NCI-H460 (cell line): ENCODE results near the gene NAV1. TPM values are rescaled to one million over a fixed set of nuclear protein-coding genes. Genes with fewer than 3 reads are reported as not detected.
A peak's percentile ranks its signal among the peaks of the same experiment; 100 is the strongest.
"Not testable (repeated sequence)": the region's sequence is repeated elsewhere in the genome, so short reads cannot be mapped to it uniquely, and the experiment has no call there.

ENCODE experiments used
- DNase-seq: peaks from one replicate; pipeline ENCODE4 v3.0.0-alpha.2; 2016; ENCODE audit warnings: low read depth; ENCODE audit errors: extremely low read depth
- total RNA-seq: library from RNA; depleted of rRNA; stranded (reverse); fragments of >200 nt; shearing (Covaris generic); gene quantifications from 2 replicates; pipeline ENCODE4 v1.2.3, GENCODE V29; 2014

NAV1 gene
- total RNA-seq, 1 experiment from 2014 or later = 0.94 TPM

DNA sequence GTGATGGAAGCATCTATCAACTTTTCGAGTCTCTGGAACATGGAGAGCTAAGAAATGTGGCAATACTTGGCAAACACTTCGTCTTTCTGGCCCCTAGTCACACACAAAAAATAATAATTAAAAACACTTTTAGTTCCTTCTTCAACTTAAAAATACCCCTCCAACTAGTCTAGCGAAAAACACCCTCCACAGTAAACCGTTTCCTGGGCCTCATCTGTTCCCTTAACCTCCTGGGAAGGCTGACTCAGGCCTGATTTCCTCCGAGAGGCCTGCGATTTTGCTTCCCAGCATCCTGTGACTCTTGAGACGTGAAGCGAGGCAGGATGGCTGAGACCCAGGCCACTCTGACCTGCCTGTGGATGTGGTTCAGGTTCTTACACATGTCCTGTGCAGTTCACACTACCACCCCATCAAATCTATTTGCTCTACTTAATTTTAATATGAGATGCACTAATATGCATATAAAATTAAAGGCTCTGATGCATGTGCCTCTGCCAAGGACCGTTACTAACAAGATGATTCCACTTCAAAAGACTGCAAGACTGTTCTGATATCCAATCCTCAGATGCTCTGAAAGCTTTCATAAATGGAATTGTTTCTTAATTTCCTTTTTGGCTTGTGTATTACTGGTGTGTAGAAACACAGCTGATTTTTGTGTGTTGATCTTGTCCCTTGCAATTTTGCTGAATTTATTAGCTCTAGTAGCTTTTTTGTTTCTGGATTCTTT, 3.5 kb downstream of the NAV1 start:
- DNase-seq = no peak

DNA sequence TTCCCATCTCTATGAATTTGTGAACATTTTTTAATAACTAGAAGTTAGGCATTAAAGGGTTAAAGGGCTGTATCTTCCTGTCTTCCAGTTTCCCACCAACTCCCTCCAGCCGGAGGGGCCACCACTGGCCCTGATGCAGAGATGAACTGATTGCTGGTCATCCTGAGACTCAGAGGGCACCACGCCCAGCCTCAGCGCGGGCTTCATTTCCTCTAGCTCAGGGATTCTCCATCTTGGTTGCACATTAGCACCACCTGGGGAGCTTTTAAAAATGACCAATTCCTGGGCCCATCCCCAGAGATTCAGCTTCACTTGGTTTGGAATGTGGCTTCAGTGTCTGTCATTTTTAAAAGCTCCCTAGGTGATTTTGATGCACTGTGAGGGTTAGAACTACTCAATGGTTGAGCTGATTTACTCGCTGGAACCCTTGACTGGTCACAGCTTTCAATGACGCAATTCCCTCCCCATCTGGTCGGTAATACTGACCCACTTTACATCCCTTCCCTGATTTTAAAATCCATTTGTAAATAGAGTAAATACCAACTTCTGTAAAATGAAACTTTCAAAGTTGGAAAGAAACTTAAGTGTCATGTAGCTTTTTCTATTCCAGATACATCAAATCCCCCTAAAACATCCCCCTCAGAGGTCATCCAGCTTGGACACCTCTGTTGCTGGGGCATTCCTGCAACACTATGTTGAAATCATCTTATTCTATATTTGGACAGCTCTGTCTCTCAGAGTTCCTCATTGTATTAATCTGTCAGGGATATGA, 5.1 kb downstream of the NAV1 start:
- no peak for DNase-seq

DNA sequence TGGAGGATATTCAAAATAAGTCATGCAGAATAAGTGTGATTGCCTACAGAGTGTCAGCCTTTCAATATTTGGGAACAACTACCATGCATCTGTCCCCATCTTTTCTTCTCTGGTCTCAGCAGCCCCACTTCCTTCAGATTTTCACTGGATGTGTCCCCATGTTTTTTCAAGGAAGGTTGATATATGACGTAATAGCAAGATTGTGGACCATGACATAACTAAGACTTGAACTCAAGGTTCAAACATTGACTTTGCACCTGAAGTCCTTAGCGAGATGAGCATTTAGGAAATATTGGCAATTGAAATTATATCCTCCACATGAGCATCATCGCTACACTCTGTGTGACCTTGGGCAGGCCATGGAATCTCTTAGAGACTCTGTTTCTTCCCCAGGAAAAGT, 5.8 kb downstream of the NAV1 start:
- no peak for DNase-seq

DNA sequence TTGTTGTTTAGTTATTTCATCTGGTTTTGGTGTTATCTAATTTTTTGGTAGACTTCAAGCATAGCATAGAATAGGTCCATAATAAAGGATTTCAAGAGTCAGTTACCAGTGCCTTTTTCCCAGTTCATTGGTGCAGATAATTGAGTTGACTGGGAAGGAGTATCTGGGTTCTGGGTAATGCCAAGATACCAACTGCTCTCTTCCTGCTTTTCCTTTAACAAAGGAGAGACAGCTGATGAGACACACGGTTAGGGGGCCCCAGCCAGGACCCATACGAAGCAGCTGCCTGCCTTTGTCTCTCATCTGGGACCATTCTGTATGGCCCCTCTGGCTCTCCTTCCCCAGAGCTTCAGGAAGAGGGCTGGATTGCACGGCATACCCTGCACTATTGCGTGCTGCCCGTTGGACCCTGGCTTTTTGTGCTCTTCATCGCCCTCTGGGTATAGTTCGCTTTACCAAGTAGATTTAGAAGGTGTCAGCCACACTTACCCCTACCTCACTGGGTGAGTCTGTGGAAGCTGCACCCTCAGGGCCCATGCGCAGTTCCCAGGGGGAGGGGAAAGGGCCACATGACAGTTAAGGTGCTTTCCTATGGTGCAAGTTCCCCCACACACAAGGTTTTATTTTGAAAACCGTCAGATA, 7.0 kb downstream of the NAV1 start:
- DNase-seq = peak; percentile 26

DNA sequence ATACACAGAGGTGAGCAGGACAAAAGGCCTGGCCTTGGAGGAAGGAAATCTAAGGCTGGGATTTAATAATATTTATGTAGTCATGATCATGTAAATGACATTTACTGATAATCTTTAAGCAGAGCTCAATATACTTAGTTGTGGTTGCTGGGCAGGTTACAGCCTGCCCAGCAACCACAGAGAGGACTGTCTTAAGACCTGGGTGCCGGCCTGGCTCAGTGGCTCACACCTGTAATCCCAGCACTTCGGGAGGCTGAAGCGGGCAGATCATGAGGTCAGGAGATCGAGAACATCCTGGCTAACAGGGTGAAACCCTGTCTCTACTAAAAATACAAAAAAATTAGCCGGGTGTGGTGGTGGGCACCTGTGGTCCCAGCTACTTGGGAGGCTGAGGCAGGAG, 10.6 kb downstream of the NAV1 start:
- not testable (repeated sequence) for DNase-seq

DNA sequence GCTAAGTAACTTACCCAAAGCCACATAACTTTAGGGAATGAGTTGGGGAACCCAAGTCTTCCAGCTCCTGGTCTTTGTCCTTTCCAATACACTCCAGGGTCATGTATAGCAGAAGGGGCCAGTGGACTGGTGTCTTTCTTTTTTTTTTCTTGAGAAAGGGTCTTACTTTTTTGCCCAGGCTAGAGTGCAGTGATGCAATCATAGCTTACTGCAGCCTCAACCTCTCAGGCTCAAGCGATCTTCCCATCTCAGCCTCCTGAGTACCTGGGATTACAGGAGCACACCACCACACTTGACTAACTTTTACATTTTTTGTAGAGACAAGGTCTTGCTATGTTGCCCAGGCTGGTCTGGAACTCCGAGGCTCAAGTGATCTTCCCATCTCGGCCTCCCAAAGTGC, 12.2 kb downstream of the NAV1 start:
- DNase-seq = no peak

DNA sequence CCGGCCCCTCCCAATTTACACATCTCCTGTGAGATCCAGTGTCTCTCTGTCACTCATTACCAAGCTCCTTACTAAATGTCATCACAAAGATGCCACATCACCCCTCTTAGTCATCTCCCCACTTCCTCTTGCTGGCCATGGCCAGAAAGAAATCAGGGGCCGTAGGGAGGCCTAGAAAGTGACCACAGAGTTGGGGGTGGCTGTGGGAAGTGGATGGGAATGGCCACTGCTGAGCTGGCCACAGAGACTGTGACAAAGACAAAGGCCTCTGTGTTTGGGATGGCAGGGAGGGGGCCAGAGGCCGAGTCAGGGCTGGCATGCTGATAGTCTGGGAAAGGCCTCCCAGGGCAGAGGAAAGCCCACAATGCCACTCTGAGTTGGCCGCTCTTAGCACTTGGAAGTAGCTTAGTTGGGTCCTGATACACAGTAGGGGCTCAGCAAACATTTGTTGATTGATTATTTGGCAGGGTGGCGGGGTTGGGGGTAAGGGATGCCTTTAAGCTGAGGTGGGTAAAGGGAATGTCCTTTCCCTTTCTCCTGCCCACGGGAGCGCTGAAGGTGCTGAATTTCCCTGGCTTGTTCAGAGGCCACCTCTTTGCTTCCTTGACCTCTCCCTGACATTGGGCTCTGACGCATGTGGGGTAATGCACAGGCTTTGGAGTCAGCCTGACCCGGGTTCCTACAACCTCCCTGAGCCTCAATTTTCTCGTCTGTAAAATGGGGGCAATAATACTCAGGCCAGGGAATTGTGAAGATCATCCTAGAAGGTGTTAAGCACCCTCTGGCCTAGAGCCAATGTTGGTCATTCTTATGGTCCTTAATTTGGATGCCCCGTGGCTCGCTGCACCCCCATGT, 13.2 kb downstream of the NAV1 start:
- peak; percentile 38 for DNase-seq

DNA sequence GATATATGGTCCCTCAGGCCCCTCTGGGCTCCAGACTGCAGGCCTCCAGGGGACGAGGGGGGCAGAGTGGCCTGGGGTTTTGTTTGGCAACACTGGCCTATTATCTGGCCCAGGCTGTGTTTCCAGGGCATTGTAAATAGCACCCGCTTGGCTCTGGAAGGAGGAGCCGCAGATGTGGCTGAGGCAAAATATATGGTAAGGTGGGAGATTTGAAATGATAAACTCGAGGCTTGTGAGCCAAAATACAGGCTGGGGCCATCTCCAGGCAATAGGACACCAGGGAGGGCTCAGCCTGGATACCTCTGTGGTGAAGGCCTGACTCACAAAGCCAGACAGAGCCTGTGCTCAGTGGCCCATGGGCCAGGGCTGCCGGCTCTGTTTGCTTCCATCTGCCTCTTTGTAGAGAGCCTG, 14.0 kb downstream of the NAV1 start:
- no peak for DNase-seq

DNA sequence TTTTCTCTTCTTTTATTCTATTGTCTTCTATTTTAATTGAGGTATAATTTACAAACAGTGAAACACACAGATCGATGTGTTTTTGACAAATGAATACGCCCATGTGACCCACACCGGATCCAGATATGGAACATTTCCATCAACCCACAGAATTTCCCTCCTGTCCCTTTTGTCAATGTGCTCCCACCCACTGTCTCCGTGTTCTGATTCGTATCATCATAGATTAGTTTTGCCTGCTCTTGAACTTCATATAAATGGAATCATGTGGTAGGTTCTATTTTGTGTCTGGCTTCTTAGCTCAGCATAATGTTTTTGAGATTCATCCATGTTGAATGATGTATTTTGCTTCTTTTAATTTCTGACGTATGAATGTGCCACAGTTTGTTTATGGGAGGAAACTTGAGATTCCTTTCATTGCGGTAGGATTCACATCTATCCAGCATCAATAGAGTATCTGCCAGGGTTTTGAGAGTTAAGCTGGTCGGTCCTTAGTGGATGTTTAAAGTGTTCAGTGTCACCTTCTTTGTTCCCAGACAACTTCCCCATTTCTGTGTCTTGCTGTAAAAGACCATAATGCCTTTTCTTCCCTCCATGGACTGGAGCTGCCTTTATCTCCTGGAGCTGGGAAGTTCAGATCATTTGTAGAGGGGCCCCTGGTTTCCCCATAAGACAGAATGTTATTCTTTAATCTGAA, 14.7 kb downstream of the NAV1 start:
- DNase-seq = no peak

DNA sequence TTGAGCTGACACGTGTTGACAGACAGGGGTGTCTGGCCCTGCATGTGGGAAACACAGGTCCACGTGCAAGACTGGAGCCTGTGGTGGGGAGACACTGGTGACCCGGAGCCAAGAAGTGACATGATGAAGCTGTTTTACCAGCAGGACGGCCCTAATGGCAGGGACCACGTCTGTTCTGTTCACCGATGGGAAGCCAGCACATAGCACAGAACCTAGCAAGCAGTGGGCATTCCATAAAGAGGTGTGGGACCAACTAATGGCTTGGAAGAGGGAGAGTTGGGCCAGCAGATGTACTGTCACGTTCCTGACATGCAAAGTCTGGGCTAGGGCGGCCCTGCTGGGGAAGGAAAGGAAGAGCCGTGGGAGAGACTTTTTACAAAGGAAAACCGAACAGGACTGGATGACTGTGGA, 15.3 kb downstream of the NAV1 start:
- no peak for DNase-seq

DNA sequence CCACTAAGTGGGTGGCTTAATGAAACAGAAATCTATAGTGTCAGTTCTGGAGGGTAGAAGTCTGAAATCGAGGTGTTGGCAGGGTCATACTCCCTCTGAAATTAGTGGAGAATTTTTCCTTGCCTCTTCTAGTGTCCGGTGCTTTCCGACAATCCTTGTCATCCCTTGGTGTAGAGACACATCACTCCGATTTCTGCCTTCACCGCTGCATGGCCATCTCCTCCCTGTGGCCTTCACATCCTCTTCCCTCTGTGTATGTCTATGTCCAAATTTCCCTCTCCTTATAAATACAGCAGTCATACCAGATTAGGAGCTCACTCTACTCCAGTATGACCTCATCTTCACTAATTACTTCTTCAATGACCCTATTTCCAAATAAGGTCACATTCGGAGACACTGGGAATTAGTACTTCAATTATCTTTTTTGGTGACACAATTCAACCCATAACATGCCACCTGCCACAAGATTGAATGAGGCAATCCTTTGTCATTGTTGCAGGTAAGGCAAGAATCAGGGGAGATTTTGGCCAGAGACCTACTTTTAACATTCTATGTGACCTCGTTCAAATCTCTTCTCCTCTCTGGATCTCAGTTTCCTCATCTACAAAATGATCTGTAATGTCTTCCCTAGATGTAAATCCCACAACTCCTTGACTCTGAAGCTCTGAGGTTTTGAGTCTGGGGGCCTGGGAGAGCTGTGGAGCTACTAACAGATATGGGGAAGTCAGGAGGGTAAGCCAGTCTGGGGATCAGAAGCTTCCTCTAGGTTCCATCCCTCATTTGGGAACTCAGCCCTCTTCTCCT, 16.1 kb downstream of the NAV1 start:
- no peak for DNase-seq

DNA sequence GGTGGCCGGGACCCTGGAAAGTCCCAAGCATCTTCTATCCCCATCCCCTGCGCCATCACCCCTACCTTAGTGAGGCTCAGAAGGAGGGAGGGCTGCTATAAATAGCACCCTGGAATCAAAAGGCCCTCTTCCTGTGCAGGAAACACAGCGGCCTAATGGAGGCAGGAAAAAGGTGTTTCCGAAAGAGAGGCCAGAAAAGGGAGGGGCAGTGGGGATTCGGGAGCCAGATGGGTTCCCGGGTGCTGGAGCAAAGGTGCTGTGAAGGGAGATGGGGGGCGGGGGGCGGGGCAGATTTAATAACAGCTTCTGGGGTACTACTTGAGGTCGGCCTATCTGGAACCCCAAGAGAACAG, 16.6 kb downstream of the NAV1 start:
- DNase-seq = no peak

DNA sequence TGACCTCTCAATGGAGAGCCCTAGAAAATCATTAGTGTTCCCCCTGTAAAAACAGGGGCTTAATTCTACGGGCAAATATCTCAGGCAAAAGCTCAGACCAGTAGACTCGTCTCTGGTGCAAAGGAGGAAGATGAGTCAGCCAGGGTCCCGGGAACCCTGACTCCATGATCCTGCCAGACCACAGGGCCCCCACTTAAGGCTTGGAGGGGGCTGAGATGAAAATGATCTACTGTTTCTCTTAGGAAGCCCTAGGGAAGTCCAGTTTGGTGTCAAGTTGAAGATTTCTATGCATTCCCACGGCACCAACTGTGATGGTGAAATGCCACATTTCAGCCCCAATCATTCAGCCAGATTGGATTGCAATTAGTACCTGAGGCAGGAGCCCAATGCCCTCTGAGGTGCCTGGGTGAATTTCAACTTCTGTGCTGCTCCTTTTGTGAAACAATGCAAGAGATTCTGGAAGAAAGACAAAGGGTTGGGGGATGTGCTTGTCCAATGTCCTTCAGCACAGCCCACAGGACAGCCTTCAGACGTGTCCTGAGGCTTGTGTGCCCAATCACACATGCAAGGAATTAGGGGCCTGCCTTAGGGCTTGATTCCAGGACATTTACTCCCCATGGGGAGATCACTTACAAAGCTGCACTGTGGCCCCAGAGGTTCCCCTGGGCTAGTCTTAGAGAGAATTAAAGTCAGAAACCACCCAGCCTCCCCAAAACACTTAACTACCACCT, 18.1 kb downstream of the NAV1 start:
- no peak for DNase-seq

DNA sequence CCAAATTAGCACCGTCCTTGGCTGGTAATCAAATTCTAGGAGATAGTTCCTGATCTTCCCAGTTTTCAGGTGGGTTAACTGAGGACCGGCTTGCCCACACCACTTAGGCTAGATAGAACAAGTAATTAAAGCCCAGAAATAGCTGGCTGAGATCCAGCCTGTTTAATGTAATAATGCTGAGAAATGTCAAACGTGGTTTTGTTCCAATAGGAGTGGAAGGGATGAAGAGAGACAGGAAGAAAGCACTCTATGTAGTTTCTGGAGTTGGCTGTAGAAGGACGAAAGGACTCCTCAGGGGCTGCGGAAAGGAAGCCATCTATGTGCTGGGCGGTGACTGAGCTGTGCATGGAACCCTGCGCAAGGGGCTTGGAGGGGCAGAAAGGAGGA, 18.6 kb downstream of the NAV1 start:
- no peak for DNase-seq

DNA sequence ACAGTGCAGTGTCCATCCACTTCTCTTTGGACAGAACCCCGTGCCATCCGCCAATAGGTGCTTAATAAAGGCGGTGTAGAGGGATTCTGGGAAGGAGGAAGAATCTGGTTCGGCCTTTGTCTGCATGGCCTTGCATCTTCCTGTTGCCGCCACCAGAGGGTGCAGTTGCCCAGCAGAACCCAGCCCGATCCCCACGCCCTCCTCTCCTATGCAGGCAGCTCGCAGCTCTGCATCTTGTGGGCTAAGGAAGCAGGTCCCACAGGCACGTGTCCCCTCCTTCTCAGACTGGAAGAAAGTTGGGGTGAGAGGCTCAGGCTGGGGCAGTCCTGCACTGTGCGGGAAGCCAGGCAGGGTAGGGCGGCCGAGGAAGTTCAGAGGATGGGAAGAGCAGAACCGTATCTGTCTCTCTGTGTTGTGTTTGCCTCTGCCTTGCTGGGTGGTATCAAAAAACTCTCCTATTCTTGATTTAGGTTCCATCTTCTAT, 20.8 kb downstream of the NAV1 start:
- DNase-seq = peak; percentile 80

DNA sequence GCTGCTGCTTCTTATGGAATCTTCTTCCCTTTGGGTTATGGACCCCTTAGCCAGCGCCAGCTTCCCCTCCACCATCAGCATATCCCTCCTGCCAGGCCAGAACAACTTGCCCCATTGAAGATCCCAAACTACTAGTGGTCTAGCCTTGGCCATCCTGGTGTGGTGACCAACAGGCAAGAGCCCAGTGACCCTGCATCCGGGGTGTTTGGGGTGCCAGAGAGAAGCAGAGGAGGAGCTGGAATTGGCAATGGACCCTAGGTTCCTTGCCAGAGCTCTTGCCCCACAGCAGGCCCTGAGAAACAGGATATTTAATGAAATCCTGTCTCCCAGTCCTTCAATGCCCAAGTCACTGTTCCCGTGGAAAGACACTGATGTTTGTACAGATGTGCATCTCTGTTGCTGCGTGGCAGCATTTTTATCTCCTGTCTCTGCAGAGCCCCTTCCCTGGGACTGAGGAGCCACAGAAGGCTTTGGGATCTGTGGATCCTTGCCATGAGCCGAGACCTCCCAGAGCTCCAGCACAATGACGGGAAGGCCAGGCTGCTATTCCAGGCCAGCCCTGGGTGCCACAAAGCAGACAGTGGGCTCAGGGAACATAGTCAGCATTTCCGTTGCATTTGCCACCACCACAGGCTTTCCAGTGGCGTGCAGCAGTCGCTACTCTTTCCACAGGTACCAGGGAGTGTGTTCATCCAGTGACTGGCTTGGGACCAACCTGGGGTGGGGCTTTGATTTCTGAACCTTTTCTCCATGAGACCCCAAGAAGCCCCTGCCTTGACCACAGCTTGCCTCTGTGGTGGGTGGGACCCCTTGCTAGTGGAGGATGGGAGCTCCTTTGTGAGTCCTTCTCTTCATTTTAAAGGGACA, 21.6 kb downstream of the NAV1 start:
- DNase-seq = no peak

DNA sequence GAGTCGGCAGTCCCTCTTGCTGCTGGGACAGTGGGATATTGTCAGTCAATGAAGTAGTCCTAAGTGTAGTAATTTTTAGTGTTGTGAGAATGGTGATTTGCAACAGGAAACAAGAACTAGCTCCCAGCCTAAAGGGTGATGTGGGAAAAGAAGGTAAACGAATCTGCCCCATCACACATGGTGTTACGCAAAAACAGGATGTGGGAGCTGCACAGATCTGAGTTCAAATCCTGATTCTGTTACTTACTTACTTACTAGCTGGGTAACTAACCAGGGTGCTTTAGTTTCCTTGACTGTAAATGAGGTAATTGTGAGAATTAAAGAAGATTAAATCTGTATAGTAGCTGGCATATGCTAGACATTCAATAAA, 22.3 kb downstream of the NAV1 start:
- DNase-seq = no peak

DNA sequence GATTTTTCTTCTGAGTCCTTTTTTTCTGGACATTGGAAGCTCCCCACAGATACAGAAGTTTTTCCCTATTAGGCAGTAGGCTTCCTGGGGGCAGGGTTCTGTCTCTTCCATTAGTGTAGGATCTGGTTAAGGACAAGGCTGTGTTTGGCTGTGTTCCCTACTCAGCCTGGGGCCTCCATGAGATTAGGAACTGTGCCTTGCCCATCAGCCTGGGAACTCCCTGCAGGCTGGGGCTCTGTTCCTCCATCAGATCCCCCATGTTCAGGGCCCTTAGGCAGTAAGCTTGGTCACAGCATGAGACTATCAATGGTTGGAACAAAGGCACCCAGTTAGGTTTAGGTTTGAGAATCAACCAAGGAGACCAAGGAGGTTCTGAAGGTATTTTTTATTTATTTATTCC, 22.7 kb downstream of the NAV1 start:
- no peak for DNase-seq
